Islet precursor cell (in vitro differentiated cells): ENCODE measurements around the gene ERAS.
A peak's percentile ranks its signal among the peaks of the same experiment; 100 is the strongest.
"Not testable (repeated sequence)": the region's sequence is repeated elsewhere in the genome, so short reads cannot be mapped to it uniquely, and the experiment has no call there.

Experiments used
- DNase-seq: peaks from one replicate; pipeline ENCODE4 v3.0.0-alpha.2; 2018

ERAS gene

GRCh38 chrX:48835524-48836329, 9.4 kb downstream of the ERAS start, which contains the start of gene PCSK1N:
Gene PCSK1N, minus strand, starts transcription at chrX:48835610. Its CDS starts 78 bp downstream, at chrX:48835532.
- peak; percentile 87 for DNase-seq

DNA sequence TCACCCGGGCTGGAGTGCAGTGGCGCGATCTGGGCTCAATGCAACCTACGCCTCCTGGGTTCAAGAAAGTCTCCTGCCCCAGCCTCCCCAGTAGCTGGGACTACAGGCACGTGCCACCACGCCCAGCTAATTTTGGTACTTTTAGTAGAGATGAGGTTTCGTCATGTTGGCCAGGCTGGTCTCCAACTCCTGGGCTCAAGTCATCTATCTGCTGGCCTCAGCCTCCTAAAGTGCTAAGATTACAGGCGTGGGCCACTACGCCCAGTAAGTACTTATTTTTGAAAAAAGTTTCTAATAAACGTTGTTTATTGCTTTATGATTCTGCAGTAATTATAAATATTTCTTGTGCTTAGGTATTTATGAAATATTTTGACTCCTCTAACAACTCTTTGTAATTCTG, 13.4 kb downstream of the ERAS start:
- DNase-seq: no peak

GRCh38 chrX:48848847-48849246, 22.5 kb downstream of the ERAS start:
- no peak for DNase-seq

- DNase-seq: no peak
Observed at GRCh38 chrX:48852857-48853256, 26.5 kb downstream of the ERAS start.

GRCh38 chrX:48853494-48853893, 27.2 kb downstream of the ERAS start:
- DNase-seq: not testable (repeated sequence)

DNA sequence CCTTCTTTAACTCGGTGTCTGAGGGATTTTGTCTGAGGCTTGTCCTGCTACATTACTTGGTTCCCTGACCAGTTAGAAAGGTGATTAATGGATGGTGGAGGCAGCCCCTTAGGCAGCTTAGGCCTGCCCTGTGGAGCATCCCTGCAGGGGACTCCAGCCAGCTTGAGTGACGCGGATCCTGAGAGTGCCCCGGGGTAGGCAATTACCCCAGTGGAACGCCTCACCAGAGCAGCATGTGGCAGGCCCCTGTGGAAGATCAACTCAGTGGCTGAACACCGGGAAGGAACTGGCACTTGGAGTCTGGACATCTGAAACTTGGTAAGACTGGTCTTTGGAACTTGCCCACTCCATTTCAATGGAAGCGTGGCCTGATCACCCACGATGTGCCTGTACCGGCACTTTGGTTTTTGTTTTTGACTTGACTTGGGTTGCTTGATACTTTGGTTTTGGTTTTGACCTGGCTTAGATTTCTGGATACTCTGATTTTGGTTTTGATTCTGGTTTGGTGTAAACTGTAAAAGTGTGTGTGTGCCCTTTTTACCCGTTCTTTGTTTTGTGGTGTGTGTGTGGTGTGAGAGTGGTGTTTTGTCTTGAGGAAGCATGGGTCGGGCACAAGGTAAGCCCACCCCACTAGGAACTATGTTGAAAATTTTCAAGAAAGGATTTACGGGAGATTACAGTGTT, 27.9 kb downstream of the ERAS start:
- DNase-seq: not testable (repeated sequence)

DNA sequence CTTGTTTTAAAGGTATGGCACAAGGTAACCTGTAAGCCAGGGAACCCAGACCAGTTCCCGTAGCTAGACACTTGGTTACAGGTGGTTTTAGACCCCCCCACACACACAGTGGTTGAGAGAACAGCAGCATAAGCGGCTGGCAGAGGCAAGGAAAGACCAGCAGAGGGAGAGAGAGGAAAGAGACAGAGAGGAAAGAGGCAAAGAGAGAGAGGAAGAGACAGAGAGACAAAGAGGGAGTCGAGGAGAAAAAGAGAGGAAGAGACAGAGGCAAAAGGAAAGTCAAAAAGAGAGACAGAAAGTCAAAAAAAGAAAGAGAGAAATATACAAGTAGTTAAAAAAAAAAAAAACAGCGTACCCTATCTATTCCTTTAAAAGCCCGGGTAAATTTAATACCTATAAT, 28.6 kb downstream of the ERAS start:
- DNase-seq: no peak

GRCh38 chrX:48864210-48864609, 37.9 kb downstream of the ERAS start:
- DNase-seq: no peak

DNA sequence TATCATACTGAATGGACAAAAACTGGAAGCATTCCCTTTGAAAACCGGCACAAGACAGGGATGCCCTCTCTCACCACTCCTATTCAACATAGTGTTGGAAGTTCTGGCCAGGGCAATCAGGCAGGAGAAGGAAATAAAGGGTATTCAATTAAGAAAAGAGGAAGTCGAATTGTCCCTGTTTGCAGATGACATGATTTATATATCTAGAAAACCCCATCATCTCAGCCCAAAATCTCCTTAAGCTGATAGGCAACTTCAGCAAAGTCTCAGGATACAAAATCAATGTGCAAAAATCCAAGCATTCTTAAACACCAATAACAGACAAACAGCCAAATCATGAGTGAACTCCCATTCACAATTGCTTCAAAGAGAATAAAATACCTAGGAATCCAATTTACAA, 45.7 kb downstream of the ERAS start:
- not testable (repeated sequence) for DNase-seq

DNA sequence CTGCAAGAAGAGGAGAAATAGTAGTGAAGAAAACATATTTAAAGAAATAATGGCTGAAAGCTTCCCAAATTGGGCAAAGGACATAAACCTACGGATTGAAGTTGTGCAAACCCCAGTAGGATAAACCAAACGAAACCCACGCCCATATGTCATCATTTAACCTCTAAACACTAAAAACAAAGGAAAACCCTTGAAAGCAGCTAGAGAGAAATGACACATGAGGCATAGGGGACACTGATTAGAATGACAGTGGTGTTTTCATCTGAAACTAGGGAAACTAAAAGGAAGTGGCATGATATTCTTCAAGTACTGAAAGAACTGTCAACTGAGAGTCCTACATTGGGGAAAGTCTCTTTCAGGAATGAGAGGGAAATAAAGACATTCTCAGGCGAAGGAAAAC, 50.6 kb downstream of the ERAS start:
- not testable (repeated sequence) for DNase-seq
